ENCODE measurements around the gene NUDT16L1. TPM values are rescaled to one million over a fixed set of nuclear protein-coding genes. Genes with fewer than 3 reads are reported as not detected.

The NUDT16L1 gene
- total and polyA plus RNA-seq, 2 of the 8 experiments (the other 6 are each of a cell fraction or from before 2014, with no cell fraction given): 34.8 to 77.3 TPM

GRCh38 chr16:4676831-4677230, 16.5 kb upstream of the NUDT16L1 start:
- Histone ChIP-seq H3K79me1 (ENCODE audit: low read depth, low read length) (peaks cover 4% of the 10 kb centered on the region; the same call in 1 of the 2 replicates), H3K14ac (ENCODE audit: insufficient read length) (no peak overlapping the region), H3K4me1 (replicated peaks in 1 of 4; ENCODE audit: control insufficient read depth in 3 of 4, insufficient read depth in 4 of 4, low read length in 3 of 4) (peaks cover 0 to 3% (median under 1%) of the 10 kb centered on the region in 4 experiments; a peak in 3 of 7 replicates), H2BK12ac (ENCODE audit: low read depth, low read length) (no peak overlapping the region), H3K79me2 (ENCODE audit: control insufficient read depth in 1 of 2, insufficient read depth in 2 of 2, low read length in 2 of 2) (no peaks in the 10 kb centered on the region), H3K9ac (replicated peaks in 1 of 4; ENCODE audit: extremely low read depth in 1 of 4, low read depth in 3 of 4, low read length in 3 of 4) (no peak overlapping the region), H3K27ac (ENCODE audit: low read depth, low read length) (no peak overlapping the region), H3K56ac (replicated peaks; ENCODE audit: insufficient read length, low read depth, low read length) (no peak overlapping the region), H3K18ac (ENCODE audit: extremely low read depth, low read length) (no peak overlapping the region), H3K4me3 (ENCODE audit: extremely low read depth in 1 of 4, insufficient read depth in 2 of 4, low read depth in 3 of 4, low read length in 4 of 4) (no peak overlapping the region), H3K9me3 (ENCODE audit: insufficient read depth in 2 of 2, low read depth in 1 of 2, low read length in 1 of 2) (no peaks in the 10 kb centered on the region), H4K8ac (ENCODE audit: extremely low read depth, insufficient read depth, low read length) (no peak overlapping the region), H3K4ac (replicated peaks; ENCODE audit: insufficient read length, low read depth, low read length) (no peak overlapping the region), H2AFZ (ENCODE audit: low read length) (no peak overlapping the region), H2BK5ac (ENCODE audit: low read depth, low read length) (0 out of 2 replicates have a peak overlapping the region, but pooled peaks have one; percentile 49), H3K36me3 (ENCODE audit: control insufficient read depth in 2 of 4, insufficient read depth in 4 of 4, low read length in 3 of 4) (peaks cover 0 to 13% (median 4%) of the 10 kb centered on the region in 4 experiments; a peak in 5 of 8 replicates), H3K4me2 (ENCODE audit: insufficient read depth in 1 of 2, low read depth in 2 of 2, low read length in 2 of 2) (no peak overlapping the region), H2BK15ac (ENCODE audit: low read length) (no peak overlapping the region), H4K5ac (ENCODE audit: insufficient read length, low read depth, low read length) (no peak overlapping the region), H3K27me3 (replicated peaks in 1 of 4; ENCODE audit: control insufficient read depth in 3 of 4, extremely low read depth in 1 of 4, insufficient read depth in 3 of 4, low read length in 3 of 4) (no peaks in the 10 kb centered on the region), H2AK5ac (ENCODE audit: low read depth, low read length) (peak overlapping the region; percentile 53; the same call in 1 of the 2 replicates), H4K20me1 (replicated peaks in 1 of 2; ENCODE audit: control insufficient read depth in 1 of 2, insufficient read depth in 2 of 2, low read length in 2 of 2) (peaks cover 3 to 12% of the 10 kb centered on the region in 2 experiments), H4K91ac (replicated peaks; ENCODE audit: insufficient read length, low read length) (no peak overlapping the region), H3K23me2 (ENCODE audit: low read depth, low read length) (no peaks in the 10 kb centered on the region), H2BK20ac (ENCODE audit: low read length) (no peak overlapping the region), H3K23ac (ENCODE audit: insufficient read length) (no peak overlapping the region), H2BK120ac (replicated peaks; ENCODE audit: low read depth, low read length) (no peak overlapping the region)
- ChIA-PET POLR2A (ENCODE audit: partially characterized antibody) (interaction anchor here (1.1 to 1.3 kb wide), 2 partner anchors 16 to 19 kb away, joined by 4 read pairs; partner anchors contain the start of gene NUDT16L1), CTCF (ENCODE audit: partially characterized antibody) (interaction anchor here (0.5 to 1.2 kb wide), 2 partner anchors 27 to 384 kb away, joined by 3 to 4 read pairs; no protein-coding TSS in a partner anchor)
- DNase-seq (ENCODE audit: low read depth in 1 of 2, low spot score in 2 of 2): no peak
- 93% methylated on average over 11 of the region's 11 CpGs; no CpG with 5 or more reads in 1 of the 2 experiments for WGBS, 2 experiments (ENCODE audit: extremely low coverage in 1 of 2, insufficient coverage in 1 of 2, insufficient read length in 1 of 2, insufficient replicate concordance in 2 of 2, low coverage in 1 of 2, low lambda C conversion rate in 2 of 2, missing lambda C conversion rate in 1 of 2)
- FAIRE-seq: no peak

All from H1 (cell line).